OCI-M1 (cell line): ENCODE results near the gene SCN2B.

ENCODE experiments used
- DNase-seq: peaks from one replicate; lab custom pipeline; 2025; lab: John Stamatoyannopoulos, UW

SCN2B gene

DNA sequence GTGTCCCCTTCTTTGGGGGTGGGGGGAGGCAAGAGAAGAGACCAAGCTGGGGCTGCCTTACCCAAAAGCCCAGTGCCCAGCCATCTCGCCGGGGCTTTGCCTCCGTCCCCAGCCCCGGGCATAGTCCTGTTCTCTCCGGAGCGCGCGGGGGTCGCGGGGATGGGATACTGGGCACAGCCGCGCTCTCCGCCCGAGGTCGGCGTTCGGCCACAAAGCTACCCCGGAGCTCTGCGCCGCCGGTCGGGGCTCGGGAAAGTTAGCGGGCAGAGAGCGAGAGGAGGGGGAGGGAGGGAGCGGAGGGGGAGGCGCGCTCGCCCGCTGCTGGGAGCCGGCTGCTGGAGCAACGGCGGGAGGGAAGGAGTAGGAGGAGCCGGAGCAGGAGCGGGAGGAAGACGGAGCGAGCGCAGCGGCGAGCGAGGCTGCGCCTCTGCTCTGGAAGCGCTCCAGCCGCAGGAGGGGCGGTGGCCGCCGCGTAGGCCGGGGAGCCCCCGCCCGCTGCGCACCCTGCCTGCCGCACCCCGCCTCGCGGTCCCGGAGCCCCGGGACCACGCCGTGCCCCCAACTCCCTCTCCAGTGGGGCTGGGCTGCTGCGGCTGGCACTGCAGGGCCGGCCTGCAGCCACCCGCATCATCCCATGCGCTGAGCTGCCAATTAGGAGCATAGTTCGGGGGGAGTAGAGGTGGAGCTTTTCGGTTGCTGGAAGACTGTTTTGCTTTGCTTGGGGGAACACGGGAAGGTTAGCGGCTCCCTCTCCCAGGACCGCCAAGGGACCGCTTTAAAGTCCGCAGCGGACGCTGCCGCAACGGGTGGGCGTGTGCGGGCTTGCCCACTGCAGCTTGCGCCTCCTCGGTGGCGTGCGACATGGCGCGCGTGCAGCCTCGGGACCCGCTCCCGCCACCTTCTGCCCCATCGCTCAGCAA is 23.6 kb downstream of the SCN2B start, which contains the start of gene SCN4B:
Gene SCN4B, minus strand, starts transcription at position 272 of the 920 bp plus-strand sequence. Its CDS starts 150 bp downstream, at position 122.
- DNase-seq: no peak

DNA sequence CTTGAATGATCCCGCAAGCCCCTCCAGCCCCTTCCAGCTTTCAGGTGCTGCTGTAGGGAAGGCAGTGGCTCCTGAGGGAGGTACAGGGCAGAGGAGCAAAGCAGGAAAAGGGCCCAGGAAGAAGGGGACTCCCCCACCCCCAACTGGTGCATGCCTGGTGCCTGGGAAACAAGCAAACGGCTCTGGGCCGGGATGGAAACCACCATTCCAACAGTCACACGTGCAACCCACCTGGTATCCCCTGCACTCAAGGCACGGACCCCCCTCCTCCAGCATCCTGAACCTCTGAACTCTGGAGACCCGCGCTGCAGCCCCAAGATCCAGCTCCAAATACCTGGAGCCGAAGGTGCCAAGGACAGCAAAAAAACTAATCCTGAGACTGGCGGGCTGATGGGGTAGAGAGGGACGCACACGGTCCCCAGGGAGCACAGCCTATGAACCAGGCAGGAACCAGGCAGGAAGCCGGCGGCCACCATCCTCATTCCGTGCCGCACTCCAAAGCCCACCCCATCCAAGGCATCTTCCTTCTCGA is 24.4 kb downstream of the SCN2B start:
- no peak for DNase-seq

DNA sequence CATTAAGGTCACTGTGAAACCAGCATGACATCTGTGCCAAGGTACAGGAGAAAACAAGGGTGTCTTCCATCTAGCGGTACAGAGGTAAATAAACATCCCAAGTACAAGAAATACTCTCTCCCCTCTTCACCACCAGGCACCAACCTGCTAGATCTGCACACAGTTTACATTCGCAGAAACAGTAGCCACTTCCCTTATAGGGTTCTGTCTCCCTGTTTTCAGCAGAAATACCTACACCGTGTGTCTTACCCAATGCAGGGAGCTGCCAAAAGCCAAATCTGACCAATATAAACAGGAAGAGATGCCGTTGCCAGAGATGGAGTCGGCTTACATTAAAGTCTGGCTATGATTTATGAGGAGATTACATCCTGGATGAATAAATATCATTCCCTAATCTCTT is 25.0 kb downstream of the SCN2B start:
- DNase-seq: peak; percentile 16

DNA sequence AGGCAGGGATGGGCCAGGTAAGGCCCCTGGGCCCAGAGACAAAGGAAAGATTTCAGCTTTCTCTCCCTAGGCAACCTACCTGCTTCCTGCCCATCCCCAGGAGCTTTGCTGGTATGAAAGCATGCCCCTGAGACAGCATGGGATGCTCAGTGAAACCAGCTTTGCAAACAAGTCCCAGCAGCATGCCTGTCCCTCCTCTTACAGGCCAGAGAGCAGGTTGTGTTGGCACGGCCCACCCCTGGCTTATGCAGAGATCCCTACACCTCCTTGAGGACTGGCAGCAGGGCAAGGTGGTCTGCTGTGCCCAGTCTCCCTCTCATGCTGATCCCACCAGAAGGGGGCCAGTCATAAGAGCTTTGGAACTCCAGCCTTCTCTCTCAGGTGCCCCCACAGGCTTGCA is 26.9 kb downstream of the SCN2B start:
- no peak for DNase-seq

DNA sequence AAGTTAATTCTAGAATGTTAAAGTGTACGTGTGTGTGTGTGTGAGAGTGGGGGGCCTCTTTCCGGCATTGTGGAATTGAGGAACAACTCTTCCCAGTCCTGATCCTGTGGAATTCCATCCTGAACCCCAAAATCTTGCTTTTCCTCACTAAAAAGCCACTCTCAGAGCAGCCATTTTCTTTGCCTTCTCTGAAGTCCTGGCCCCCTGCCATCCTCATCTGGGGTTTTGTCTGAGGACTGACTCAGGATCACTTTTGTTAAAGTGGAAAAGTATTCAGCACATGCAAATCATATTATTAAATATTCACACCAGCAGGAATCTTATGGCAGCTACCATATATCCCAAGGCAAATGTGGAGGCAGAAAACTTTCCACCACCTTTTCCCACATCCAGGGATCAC is 27.6 kb downstream of the SCN2B start:
- DNase-seq: no peak

DNA sequence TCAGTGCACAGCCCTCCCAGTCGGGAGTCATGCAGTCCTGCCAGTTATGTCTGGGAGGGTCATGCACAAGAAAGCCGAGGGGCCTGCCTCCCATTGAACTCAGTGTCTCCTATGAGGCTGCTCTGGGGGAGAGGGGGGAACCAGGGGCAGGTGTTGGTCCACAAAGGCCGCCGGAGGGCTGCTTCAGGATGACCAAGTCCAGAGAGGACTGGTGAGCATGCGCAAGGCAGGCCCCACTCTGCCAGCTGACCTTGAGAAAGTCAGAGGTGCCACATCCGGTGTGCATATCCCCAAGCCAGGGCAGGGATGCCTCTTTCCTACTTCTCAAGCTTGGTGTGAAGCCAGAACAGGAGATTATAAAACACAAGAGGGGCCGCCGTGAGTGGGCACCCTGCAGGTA is 28.2 kb downstream of the SCN2B start:
- DNase-seq: no peak

DNA sequence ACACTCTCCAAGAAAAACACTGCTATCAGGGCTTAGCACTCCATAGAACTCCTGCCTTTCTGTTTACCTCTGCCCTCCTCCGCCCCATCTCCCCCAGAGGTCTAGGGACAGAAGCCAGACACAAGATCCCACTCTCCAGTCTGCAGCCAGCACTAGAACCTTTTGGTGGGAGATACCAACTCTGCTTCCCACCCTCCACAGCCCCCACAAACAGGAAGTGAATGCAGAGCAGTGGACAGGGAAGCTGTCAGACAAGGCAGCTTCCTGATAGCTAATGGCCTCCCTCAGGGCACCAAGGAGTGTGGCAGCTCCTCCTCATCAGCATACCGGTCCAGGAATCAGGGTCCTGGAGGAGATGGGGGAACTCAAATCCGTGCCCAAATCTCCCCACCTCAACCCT is 28.9 kb downstream of the SCN2B start:
- DNase-seq: peak; percentile 29

DNA sequence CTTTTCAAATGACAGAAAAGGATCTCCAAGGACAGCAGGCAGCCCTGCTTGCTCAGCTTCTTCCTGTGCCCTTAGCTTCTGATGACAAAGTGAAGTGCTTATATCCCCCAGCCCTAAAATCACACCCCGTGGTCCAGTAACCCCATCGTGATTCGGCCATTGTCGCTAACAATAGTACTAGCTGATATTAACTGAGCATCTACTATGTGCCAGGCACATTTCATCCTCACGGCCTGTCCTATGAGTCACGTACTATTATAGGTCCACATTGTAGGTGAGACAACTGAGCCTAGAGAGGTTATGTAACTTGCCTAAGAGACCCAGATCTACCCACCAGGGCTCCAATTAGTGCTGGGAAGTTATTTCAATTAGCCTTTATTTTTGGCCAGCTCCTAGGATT is 29.9 kb downstream of the SCN2B start:
- no peak for DNase-seq

DNA sequence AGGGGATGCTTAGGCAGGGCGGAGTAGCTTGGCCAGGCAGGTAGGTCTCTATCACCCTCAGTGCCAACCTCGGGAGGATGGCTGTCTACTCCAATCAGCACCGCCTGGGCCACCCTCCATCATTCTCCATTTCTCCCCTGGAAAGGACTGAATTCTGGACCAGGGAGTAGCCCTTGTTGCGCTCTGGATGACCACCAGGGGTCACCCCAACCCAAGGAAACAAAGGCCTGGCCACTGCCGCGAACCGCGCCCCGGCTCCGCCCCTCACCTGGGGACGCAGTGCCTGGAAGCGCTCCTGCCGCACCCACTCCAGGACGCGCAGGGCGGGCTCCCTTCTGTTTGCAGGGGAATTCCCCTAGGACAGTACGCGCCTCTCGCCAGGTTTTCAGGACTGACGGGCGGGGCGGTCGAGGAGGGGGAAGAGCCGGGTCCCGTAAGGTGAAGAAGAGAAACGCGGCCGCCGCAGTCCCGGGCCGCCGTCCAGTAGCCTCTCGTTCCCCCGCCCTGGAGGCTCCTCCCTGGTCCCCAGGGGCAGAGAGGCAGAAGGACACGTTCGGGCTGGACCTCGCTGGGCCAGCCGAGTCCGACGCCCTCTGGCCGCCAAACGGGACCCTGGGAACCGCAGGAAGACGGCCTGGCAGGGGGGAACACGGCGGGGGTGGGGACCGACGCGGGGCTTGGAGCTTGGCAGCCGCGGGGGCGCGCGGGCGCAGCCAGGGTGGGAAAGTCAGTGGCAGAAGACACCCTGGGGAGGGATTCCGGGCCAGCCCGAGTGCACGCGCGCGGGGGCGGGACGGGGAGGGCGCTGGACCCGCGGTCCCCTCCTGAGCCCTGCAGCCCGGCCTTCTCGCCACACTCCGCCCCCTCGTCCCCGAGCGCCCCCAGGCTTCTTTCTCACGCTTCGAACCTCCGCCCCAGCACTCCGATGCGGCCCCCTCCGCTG is 30.9 kb downstream of the SCN2B start:
- peak; percentile 92 for DNase-seq

DNA sequence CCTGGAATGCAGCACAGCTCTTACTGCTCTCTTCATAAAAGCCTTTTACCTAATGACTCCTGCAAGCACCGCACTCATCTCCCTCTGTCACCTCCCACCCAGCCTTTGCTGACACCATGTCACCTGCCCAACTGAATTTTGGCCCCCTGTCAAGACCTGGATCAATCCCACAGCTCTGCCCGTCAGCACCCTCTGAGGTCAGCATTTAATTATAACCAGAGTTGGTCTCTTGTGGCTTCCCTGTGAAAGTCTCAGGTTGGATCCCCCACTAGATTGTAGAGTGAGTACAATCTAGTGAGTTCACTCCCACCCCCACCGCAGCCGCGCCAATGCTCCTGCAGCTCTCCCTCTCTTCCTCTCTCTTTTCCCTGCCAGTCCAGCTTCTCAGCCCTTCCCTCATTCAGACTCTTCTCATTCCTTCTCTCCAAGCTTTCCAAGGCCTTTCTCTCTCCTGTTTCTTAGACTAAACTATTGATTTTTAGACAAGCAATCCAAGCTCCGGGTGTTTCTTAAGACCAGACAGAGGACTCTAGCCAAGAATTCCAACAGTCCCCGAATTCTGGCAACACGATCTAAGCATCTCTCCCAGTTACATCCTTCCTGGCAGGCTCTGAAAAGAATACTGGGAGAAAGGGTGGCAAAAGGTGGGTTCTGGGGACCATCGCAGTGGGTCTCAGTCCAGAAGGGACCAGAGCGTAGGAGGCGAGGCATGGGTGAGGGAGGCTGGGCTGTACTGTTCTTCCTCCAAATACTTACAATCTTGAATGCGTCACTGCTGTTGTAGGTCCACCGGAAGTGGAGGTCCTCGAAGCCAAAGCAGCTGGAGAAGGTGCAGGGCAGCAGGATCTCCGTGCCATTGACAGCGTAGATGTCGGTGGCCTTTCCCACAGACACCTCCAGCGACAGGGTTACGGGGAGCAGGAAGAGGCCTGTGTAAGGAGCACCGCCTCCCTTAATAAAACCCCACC is 31.9 kb downstream of the SCN2B start:
- no peak for DNase-seq

DNA sequence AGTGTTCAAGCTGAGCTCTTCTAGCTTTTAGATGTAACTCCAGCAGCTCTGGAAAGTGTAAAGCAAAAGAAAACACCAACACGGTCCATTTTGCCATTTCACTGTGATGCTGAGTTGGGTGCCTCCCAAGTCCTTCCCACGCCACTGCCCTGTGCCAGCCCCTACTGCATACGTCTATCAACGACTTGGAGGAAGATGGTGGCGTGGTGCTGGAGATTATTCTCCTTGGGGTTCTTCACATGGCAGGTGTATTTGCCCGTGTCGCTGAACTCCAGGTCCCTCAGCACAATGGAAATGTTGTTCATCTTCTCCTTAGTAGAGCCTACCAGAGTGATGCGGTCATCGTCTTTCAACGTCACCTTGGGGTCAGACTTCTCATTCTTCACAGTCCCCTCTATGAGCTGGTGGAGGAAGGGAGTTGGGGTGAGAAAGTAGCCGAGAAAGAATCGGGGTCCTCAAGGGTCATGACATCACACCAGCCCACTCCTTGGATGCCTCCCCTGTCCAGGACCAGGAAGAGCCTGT is 32.7 kb downstream of the SCN2B start:
- no peak for DNase-seq

DNA sequence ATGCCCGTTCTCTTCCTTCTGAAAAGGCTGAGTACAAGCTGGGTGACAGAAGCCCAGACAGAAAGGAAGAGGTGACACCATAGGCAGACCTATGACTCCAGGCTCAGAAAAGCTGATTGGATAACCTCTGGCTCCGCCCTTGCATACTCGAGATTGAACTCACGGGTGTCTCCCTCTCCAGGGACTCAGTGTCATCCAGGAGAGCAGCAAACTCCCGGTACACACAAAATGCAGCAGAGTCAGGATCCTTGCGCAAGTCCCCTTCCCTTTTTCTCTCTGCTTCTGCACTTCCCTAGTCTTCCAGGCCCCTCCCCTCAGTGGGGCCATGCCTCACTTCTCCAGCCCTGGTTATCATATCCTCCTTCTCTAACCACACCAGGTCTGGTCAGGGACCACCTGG is 33.6 kb downstream of the SCN2B start:
- DNase-seq: peak; percentile 69

DNA sequence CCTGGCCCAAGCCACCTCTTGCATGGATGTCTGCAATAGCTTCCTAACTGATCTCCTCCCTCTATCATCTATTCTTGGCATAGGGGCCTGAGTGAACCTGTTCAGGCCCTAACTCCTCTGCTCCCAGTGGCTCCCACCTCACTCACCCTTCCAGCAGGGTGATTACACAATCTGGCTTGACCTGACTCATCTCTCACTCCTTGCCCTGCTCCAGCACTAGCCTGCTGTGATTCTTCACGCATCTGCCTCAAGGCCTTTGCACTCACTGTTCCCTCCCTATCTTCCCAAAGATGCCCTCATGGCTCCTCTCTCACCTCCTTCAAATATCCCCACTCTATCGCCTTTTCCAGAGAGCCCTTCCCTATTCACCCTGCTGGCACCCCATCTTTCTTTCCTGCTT is 34.4 kb downstream of the SCN2B start:
- DNase-seq: no peak

DNA sequence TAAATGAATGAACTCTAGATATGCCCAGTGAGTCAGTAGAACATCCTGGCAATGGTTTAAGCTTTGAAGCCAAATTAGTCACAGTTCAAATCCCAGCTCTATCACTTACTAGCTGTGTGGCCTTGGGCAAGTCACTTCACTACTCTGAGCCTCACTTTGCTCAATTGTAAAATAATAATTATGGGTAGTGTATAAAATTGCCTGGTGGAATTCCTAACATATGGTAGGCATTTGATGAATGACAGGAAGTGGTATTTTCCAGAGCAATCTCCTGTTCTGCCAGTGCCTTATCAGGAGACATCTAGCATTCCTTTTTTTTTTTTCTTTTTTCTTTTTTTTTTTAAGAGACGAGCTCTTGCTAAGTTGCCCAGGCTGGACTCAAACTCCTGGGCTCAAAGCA is 36.9 kb downstream of the SCN2B start:
- no peak for DNase-seq

DNA sequence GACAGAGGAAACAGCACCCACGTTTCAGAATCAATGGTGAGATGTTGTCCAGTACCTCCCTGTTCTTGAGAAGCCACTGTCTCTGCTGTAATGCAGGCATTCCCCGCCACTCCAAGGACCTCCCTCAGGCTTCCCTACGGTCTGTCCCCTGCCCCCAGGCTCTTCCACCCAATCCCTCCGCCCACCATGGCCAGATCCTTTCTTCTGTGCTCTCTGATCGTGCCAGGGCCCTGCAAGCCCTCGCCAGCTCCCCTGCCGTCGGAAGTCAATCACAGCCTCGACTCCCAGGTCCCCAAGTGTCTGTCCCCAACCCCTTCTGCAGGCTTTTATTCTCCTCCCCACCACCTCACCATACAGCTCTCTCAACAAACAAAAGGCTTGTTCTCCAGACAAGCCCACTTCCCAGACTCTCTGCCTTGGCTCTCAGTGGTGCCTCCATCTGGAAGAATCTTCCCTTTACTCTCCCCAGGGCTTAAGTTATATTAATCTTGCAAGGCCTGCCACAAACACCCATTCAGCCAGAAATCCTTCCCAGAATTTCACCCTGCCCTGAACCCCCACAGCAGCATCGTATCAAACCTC is 37.5 kb downstream of the SCN2B start:
- no peak for DNase-seq

DNA sequence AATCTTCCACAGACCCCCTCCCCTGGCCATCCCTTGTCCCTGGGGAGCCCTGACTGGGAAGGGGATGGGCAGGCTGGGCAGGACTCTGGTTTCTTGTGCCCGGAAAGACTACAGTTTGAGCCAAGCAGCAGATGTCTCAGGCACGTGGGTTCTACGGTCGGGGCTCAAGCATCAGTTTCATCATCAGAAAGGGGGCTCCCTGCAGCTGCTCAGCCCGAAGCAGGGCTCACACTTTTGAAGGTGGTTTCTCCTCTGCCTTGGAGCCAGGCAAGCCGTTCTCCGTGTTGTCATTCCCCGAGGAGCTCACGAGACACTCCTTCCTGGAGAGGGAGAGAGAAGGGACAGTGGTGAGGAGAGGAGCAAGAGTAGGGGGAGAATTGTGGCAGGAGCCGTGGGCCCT is 39.6 kb downstream of the SCN2B start:
- no peak for DNase-seq

DNA sequence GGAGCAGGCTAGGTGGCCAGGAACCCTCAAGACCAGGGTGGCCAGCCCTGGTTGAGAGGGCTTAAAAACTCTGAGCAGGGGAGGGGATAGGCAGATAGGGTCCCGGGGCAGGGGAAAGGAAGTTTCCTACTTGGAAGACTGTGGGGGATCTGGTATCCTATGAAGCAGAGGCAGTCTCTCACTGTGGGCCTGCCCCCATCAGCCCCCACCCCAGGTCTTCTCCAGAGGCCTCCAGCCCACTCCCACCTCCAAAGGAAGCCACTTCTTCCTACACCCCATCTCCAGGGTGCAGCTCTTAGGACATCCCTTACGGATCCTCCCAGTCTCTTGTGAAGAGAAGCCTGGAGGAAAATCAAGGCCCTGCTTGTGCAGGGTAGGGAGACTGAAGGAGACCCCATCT is 40.1 kb downstream of the SCN2B start:
- DNase-seq: no peak

DNA sequence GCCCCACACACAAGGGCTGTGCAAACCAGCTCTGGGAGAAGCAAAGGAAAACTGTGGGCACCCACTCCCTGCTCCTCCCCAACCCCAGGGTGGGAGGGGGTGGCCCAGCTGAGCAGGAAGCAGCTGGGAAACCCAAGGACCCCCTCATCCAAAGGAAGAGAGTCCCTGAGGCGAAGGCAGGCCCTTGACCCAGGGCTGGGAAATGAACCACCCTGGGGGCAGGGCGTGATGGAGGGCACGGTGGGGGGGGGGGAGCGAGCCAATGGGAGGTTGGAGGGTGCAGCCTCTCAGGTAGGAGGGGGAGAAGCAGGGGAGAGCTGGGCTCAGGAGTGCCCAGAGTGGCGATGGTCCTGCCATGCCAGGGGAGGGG is 40.7 kb downstream of the SCN2B start:
- no peak for DNase-seq

DNA sequence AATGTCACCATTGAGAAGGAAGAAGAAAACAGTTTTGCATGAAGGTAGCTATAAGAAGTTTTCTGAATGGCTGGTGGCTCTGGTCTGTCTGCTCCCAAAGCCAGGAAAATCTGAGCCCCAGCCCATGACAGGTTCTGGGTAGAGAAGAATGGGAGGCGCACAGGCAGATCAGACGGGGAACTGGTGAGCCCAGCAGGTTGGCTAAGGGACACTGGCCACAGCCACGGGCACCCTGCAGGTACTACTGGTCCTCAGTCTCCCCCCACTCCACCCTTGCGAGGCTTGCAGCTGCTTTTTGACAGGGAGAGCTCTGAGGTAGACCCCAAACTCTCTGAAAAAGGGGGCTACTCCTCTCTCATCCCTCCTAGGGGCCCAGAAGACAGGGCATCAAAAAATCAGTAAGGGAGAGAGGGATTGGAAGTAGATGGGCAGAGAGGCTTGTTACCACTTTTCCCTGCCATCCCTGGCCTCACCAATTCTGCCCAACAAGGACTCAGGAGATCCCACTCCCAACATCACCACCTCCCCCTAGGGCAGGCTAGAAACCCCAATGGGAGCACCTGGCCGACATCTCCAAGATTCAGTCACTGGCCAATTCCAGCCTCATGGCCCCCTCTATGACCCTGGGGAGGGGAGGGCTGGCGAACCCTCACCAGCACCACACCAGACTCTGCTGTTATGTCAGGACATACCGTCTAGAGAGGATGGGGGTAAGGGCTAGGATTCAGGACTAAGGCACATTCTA is 41.2 kb downstream of the SCN2B start:
- no peak for DNase-seq

DNA sequence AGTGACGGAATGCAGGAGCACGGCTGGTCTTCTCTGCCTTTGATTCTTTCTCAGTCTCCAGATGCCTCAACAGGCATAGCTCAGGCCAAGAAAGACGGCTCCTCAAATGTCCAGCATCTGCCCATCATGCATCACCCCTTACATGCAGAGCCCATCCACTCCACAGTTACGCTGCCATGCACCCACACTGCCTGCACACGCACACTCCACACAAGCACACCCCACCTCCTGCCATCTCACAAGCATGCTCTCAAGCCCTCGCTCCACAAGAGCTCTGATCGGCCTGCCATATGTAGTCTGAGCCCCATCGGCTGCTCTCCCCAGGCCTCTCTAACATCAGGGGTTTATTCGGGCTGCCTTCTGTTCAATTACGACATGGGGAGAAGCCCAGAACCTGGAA is 42.6 kb downstream of the SCN2B start:
- DNase-seq: no peak
